CD4-positive, alpha-beta memory T cell (primary cell): ENCODE data around the gene ARID3A. TPM values are rescaled to one million over a fixed set of nuclear protein-coding genes. Genes with fewer than 3 reads are reported as not detected.

Source experiments
- CTCF ChIA-PET: fragments of 350-600 bp; sonication (Branson Sonifier 250); formaldehyde crosslinking; loops from one replicate; lab custom pipeline; 2021; ENCODE audit warnings: inconsistent platforms; ENCODE audit not compliant: partially characterized antibody; lab: Charles Lee
- POLR2A ChIA-PET: fragments of 350-600 bp; sonication (Branson Sonifier 250); formaldehyde crosslinking; loops from one replicate; lab custom pipeline; 2021; ENCODE audit not compliant: partially characterized antibody; lab: Charles Lee
- DNase-seq, 5 donors: peaks; one replicate each; pipeline versions ENCODE4 v3.0.0 to v3.0.0-alpha.2; 2020 to 2022; ENCODE audit warnings: mixed read lengths in 1 of 5
- H3K27ac ChIP-seq: one replicate; pipeline ENCODE4 v1.7.0; 2013; ENCODE audit warnings: low read depth, low read length
- H3K27me3 ChIP-seq: 2 replicates; pipeline ENCODE4 v1.7.0; 2013; ENCODE audit warnings: mild to moderate bottlenecking, low read length, moderate library complexity; ENCODE audit not compliant: insufficient read depth
- H3K36me3 ChIP-seq: 2 replicates; pipeline ENCODE4 v1.7.0; 2013; ENCODE audit warnings: mild to moderate bottlenecking, low read length, moderate library complexity; ENCODE audit not compliant: insufficient read depth
- H3K4me1 ChIP-seq: 2 replicates; pipeline ENCODE4 v1.7.0; 2013; ENCODE audit warnings: mild to moderate bottlenecking, low read length, moderate library complexity; ENCODE audit not compliant: insufficient read depth
- H3K4me3 ChIP-seq, 2 donors: one replicate each; pipeline ENCODE4 v1.7.0; 2013; ENCODE audit warnings: low read length in 2 of 2, mild to moderate bottlenecking in 1 of 2
- H3K9me3 ChIP-seq, 2 donors: one replicate each; pipeline ENCODE4 v1.7.0; 2013; ENCODE audit warnings: low read length in 2 of 2, control low read depth in 1 of 2; ENCODE audit not compliant: control insufficient read depth in 1 of 2
- H3K27ac Mint-ChIP-seq, 7 donors: one replicate each; pipeline ENCODE4 v1.8.0; 2020 to 2021; ENCODE audit warnings: mixed read lengths in 7 of 7, mild to moderate bottlenecking in 6 of 7, inconsistent platforms in 3 of 7, moderate library complexity in 3 of 7
- H3K27me3 Mint-ChIP-seq, 2 donors: one replicate each; pipeline ENCODE4 v1.8.0; 2020 to 2021; ENCODE audit warnings: mixed read lengths in 2 of 2
- H3K36me3 Mint-ChIP-seq, 2 donors: one replicate each; pipeline ENCODE4 v1.8.0; 2020 to 2021; ENCODE audit warnings: mixed read lengths in 2 of 2, inconsistent platforms in 1 of 2, mild to moderate bottlenecking in 1 of 2
- H3K4me1 Mint-ChIP-seq, 4 donors: one replicate each; pipeline ENCODE4 v1.8.0; 2020 to 2021; ENCODE audit warnings: mixed read lengths in 4 of 4, mild to moderate bottlenecking in 1 of 4
- H3K4me3 Mint-ChIP-seq, 8 donors: one replicate each; pipeline ENCODE4 v1.8.0; 2020 to 2021; ENCODE audit warnings: mixed read lengths in 8 of 8, mild to moderate bottlenecking in 7 of 8, moderate library complexity in 6 of 8, inconsistent platforms in 3 of 8
- H3K9me3 Mint-ChIP-seq, 8 donors: one replicate each; pipeline ENCODE4 v1.8.0; 2020 to 2021; ENCODE audit warnings: mixed read lengths in 8 of 8, mild to moderate bottlenecking in 5 of 8, inconsistent platforms in 3 of 8, moderate library complexity in 1 of 8
- intact Hi-C: fragments of 100-400 bp; cut with micrococcal nuclease; formaldehyde crosslinking; loops from one replicate; pipeline ENCODE4 v1.15.1; 2023
- polyA plus RNA-seq, 2 donors: library from polyadenylated mRNA; unstranded; fragments of 300-500 nt; fragmentation: Illumina TruSeq; gene quantifications; one replicate each; pipeline ENCODE4 v1.2.3, GENCODE V29; 2021
- total RNA-seq, 2 experiments: library from RNA; stranded (reverse); gene quantifications; one replicate each; pipeline ENCODE4 v1.2.3, GENCODE V29; 2021

The ARID3A gene
- total and polyA plus RNA-seq, 4 experiments from 2014 or later = 0.27 to 9.6 (median 5.2) TPM

- DNase-seq = no peak
- Histone ChIP-seq H3K4me3 (no peak overlapping the region), H3K36me3 (peaks cover 25% of the 10 kb centered on the region), H3K27ac (no peak overlapping the region), H3K9me3 (no peaks in the 10 kb centered on the region), H3K4me1 (no peaks in the 10 kb centered on the region), H3K27me3 (no peaks in the 10 kb centered on the region)
- Mint-ChIP-seq H3K4me3 (no peak overlapping the region), H3K27ac (peak overlapping the region in 1 of 7 donors; percentile 29), H3K9me3 (no peaks in the 10 kb centered on the region), H3K27me3 (no peaks in the 10 kb centered on the region), H3K36me3 (peaks cover 6 to 13% of the 10 kb centered on the region in 2 donors), H3K4me1 (peaks cover 0 to 4% (median 0%) of the 10 kb centered on the region in 4 donors)
- CTCF ChIA-PET = interaction anchor here (1.9 to 2.3 kb wide), 2 partner anchors 13 to 16 kb away, joined by 8 to 11 read pairs; partner anchors contain the start of genes MED16 and RNU6-9
- POLR2A ChIA-PET = interaction anchor here (0.6 to 9.0 kb wide), 3 partner anchors 15 to 141 kb away, joined by 3 to 47 read pairs (median 5); partner anchors contain the start of genes MED16, RNU6-9 and TMEM259
- intact Hi-C loops = no loop called here
Measured at GRCh38 chr19:879711-880438, 46.0 kb upstream of the ARID3A start.

- no peaks in the 10 kb centered on the region for H3K9me3 ChIP-seq
- CTCF ChIA-PET = interaction anchor here (0.8 to 1.2 kb wide), 2 partner anchors 17 to 18 kb away, joined by 3 to 4 read pairs; no protein-coding TSS in a partner anchor
- H3K27ac ChIP-seq = no peak overlapping the region
- Mint-ChIP-seq H3K4me3 (no peak overlapping the region), H3K27me3 (no peaks in the 10 kb centered on the region), H3K27ac (peak overlapping the region in 1 of 7 donors; percentile 35), H3K36me3 (peaks cover 6 to 15% of the 10 kb centered on the region in 2 donors), H3K4me1 (peaks cover 0 to 4% (median 0%) of the 10 kb centered on the region in 4 donors), H3K9me3 (no peaks in the 10 kb centered on the region)
- POLR2A ChIA-PET = interaction anchor here (0.9 to 9.0 kb wide), 2 partner anchors 9 to 14 kb away, joined by 3 to 47 read pairs; partner anchors contain the start of genes MED16 and RNU6-9
- H3K4me3 ChIP-seq = no peak overlapping the region
- no peak for DNase-seq
- intact Hi-C loops = no loop called here
- peaks cover 31% of the 10 kb centered on the region for H3K36me3 ChIP-seq
- H3K27me3 ChIP-seq = no peaks in the 10 kb centered on the region
- no peaks in the 10 kb centered on the region for H3K4me1 ChIP-seq
Measured at GRCh38 chr19:881385-882071, 44.3 kb upstream of the ARID3A start.

- H3K27ac Mint-ChIP-seq = no peak overlapping the region
- ChIA-PET POLR2A (interaction anchor here (0.8 to 9.0 kb wide), 4 partner anchors 11 to 36 kb away, joined by 4 to 47 read pairs (median 5); partner anchors contain the start of genes MED16 and RNU6-9), CTCF (interaction anchor here (1.0 kb wide), 1 partner anchor 20 kb away, joined by 4 read pairs; no protein-coding TSS in a partner anchor)
- H3K9me3 Mint-ChIP-seq = no peaks in the 10 kb centered on the region
- H3K36me3 ChIP-seq = peaks cover 35% of the 10 kb centered on the region
- no peak overlapping the region for H3K4me3 ChIP-seq
- H3K9me3 ChIP-seq = no peaks in the 10 kb centered on the region
- H3K27me3 ChIP-seq = no peaks in the 10 kb centered on the region
- H3K4me1 ChIP-seq = peaks cover 11% of the 10 kb centered on the region
- H3K27ac ChIP-seq = no peak overlapping the region
- H3K4me1 Mint-ChIP-seq = peaks cover 0 to 9% (median 0%) of the 10 kb centered on the region in 4 donors
- H3K27me3 Mint-ChIP-seq = no peaks in the 10 kb centered on the region
- no peak overlapping the region for H3K4me3 Mint-ChIP-seq
- H3K36me3 Mint-ChIP-seq = peaks cover 6 to 19% of the 10 kb centered on the region in 2 donors
- intact Hi-C loops = no loop called here
- DNase-seq = no peak
Measured at GRCh38 chr19:882871-883497, 42.9 kb upstream of the ARID3A start.

- no peak for DNase-seq
- ChIA-PET CTCF (interaction anchor here (1.0 kb wide), 1 partner anchor 20 kb away, joined by 4 read pairs; no protein-coding TSS in a partner anchor), POLR2A (interaction anchor here (1.2 to 1.6 kb wide), 2 partner anchors 11 to 25 kb away, joined by 4 to 6 read pairs; no protein-coding TSS in a partner anchor)
- Mint-ChIP-seq H3K36me3 (peaks cover 6 to 19% of the 10 kb centered on the region in 2 donors), H3K27ac (no peak overlapping the region), H3K27me3 (no peaks in the 10 kb centered on the region), H3K9me3 (no peaks in the 10 kb centered on the region), H3K4me3 (no peak overlapping the region), H3K4me1 (peaks cover 0 to 15% (median 0%) of the 10 kb centered on the region in 4 donors)
- H3K9me3 ChIP-seq = no peaks in the 10 kb centered on the region
- peaks cover 38% of the 10 kb centered on the region for H3K36me3 ChIP-seq
- H3K4me3 ChIP-seq = no peak overlapping the region
- no peak overlapping the region for H3K27ac ChIP-seq
- intact Hi-C loops = no loop called here
- H3K4me1 ChIP-seq = peaks cover 15% of the 10 kb centered on the region
- H3K27me3 ChIP-seq = no peaks in the 10 kb centered on the region
Measured at GRCh38 chr19:883661-884211, 42.1 kb upstream of the ARID3A start.

- Mint-ChIP-seq H3K4me1 (peaks cover 0 to 18% (median 0%) of the 10 kb centered on the region in 4 donors), H3K4me3 (no peak overlapping the region), H3K27ac (no peak overlapping the region), H3K36me3 (peaks cover 0 to 23% of the 10 kb centered on the region in 2 donors), H3K27me3 (no peaks in the 10 kb centered on the region), H3K9me3 (no peaks in the 10 kb centered on the region)
- H3K27ac ChIP-seq = no peak overlapping the region
- H3K27me3 ChIP-seq = no peaks in the 10 kb centered on the region
- no peak for DNase-seq
- H3K4me3 ChIP-seq = no peak overlapping the region
- intact Hi-C loops = no loop called here
- ChIA-PET POLR2A (no interaction called here), CTCF (no interaction called here)
- H3K36me3 ChIP-seq = peaks cover 42% of the 10 kb centered on the region
- no peaks in the 10 kb centered on the region for H3K9me3 ChIP-seq
- peaks cover 20% of the 10 kb centered on the region for H3K4me1 ChIP-seq
Measured at GRCh38 chr19:884420-885211, 41.2 kb upstream of the ARID3A start.

GRCh38 chr19:885536-886224, 40.2 kb upstream of the ARID3A start:
- H3K4me1 Mint-ChIP-seq = peaks cover 0 to 22% (median 0%) of the 10 kb centered on the region in 4 donors
- Histone ChIP-seq H3K27me3 (no peaks in the 10 kb centered on the region), H3K4me1 (peaks cover 20% of the 10 kb centered on the region), H3K4me3 (no peak overlapping the region), H3K36me3 (peaks cover 42% of the 10 kb centered on the region), H3K27ac (no peak overlapping the region), H3K9me3 (no peaks in the 10 kb centered on the region)
- intact Hi-C loops = no loop called here
- no peaks in the 10 kb centered on the region for H3K27me3 Mint-ChIP-seq
- no peak for DNase-seq
- ChIA-PET CTCF (no interaction called here), POLR2A (no interaction called here)
- H3K9me3 Mint-ChIP-seq = no peaks in the 10 kb centered on the region
- H3K36me3 Mint-ChIP-seq = peaks cover 0 to 25% of the 10 kb centered on the region in 2 donors
- no peak overlapping the region for H3K4me3 Mint-ChIP-seq
- peak overlapping the region in 1 of 7 donors; percentile 55 for H3K27ac Mint-ChIP-seq
